Measurements from ENCODE around the gene LRRC28. TPM values are rescaled to one million over a fixed set of nuclear protein-coding genes. Genes with fewer than 3 reads are reported as not detected.

Gene LRRC28
- total and polyA plus RNA-seq, 9 donors = 11.3 to 39.7 (median 19.6) TPM

DNA sequence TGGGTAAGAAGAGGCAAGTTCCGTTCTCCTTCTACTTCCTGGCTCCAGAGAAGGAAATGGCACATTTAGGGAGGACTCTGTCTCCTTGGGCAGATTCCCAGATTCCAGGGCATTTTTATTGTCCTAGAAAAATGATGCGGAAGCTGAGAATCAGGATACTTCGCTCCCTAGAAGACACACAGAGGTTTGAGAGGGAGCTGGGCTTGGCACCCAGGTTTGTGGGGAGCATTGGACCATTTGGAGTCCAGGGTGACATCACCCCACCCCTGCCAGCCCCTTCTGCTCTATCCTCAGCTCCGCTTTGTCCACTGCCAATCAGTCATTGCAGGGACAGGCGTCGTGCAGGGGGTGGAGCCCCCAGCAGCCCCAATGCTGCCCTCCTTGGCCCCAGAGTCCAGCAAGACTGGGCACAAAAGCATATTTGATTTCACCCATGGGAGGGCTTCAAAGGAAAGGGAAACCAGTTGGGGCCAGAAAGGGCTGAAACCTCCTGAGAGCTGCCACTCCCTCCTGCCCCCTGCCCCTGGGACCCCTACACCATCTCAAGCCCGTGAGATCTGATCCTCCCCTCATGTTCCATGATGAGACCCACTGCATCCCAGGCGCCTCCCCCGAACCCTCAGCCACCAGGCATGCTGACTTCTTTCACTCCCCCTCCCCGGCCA is 184.7 kb downstream of the LRRC28 start:
- H3K27ac ChIP-seq = no peak overlapping the region
- intact Hi-C loops (cut with DNase I) = no loop called here
- H3K4me3 ChIP-seq = no peak overlapping the region
- H3K27me3 ChIP-seq = no peaks in the 10 kb centered on the region
- H3K36me3 ChIP-seq = no peaks in the 10 kb centered on the region
- peak in 2 of 5 donors; percentile 17 to 21 for DNase-seq
- WGBS, 3 donors = 79 to 81% (median 80%) methylated on average over 10 of the region's 10 CpGs
- no peaks in the 10 kb centered on the region for H3K9me3 ChIP-seq
- H3K4me1 ChIP-seq (ENCODE audit: insufficient read depth) = peaks cover 8% of the 10 kb centered on the region
- TF ChIP-seq EP300 (IDR thresholded peaks at IDR 0.05) (no peak), CTCF (IDR thresholded peaks at IDR 0.05) (no peak), POLR2A (IDR thresholded peaks at IDR 0.05) (no peak)

DNA sequence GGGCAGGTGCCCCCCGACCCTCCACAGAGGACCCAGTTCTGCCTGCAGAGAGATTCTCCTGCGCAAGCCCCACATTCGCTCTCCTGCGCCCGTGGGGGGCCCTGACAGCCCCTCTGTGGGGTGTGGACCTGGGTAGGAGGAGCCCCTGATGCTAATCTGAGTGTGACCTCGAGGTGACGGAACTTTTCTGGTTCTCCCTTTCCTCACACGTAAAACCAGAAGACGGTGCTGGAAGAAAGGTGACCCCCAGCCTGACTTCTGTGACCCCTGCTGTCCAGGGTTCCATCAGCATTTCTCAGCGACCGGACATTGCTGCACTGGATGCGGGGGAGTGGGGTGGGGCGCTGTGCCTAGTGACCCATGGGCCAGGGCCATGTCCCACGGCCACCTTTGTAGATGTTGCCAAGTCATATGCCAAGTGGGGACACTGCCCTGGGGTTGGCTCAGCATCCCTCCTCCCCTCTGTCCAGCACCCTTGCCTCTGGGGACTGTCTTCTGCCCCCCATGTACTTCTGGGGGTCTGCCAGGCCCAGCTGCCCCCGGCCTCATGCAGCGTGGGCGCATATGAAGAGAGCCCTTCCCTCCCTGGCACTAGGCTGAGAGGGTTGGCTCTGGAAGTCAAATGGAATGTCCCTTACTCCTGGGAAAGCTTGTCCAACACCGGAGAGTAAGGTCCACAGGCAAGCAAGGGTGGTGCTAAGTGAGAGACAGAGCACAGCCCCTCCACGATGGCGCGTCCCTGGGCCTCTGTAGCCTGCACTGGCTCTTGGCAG is 185.4 kb downstream of the LRRC28 start:
- no peaks in the 10 kb centered on the region for H3K36me3 ChIP-seq
- 84 to 91% (median 85%) methylated on average over 20 to 21 of the region's 21 CpGs for WGBS, 3 donors
- intact Hi-C loops (cut with DNase I) = no loop called here
- H3K27me3 ChIP-seq = no peaks in the 10 kb centered on the region
- H3K27ac ChIP-seq = no peak overlapping the region
- H3K4me1 ChIP-seq (ENCODE audit: insufficient read depth) = peaks cover 8% of the 10 kb centered on the region
- no peak overlapping the region for H3K4me3 ChIP-seq
- TF ChIP-seq CTCF (IDR thresholded peaks at IDR 0.05) (no peak), POLR2A (IDR thresholded peaks at IDR 0.05) (no peak), EP300 (IDR thresholded peaks at IDR 0.05) (no peak)
- DNase-seq = peak in 4 of 5 donors; percentile 12 to 35 (median 20)
- H3K9me3 ChIP-seq = no peaks in the 10 kb centered on the region

GRCh38 chr15:99437315-99438223 is 186.3 kb downstream of the LRRC28 start:
- TF ChIP-seq EP300 (IDR thresholded peaks at IDR 0.05) = no peak
- TF ChIP-seq CTCF (IDR thresholded peaks at IDR 0.05) = no peak
- no peak for TF ChIP-seq POLR2A (IDR thresholded peaks at IDR 0.05)
- H3K36me3 ChIP-seq = no peaks in the 10 kb centered on the region
- intact Hi-C loops (cut with DNase I) = no loop called here
- peak in 4 of 5 donors; percentile 11 to 43 (median 24) for DNase-seq
- no peaks in the 10 kb centered on the region for H3K27me3 ChIP-seq
- H3K4me1 ChIP-seq (ENCODE audit: insufficient read depth) = peaks cover 9% of the 10 kb centered on the region
- H3K9me3 ChIP-seq = no peaks in the 10 kb centered on the region
- WGBS, 3 donors = 86 to 91% (median 87%) methylated on average over 23 of the region's 23 CpGs
- H3K27ac ChIP-seq = no peak overlapping the region
- no peak overlapping the region for H3K4me3 ChIP-seq

GRCh38 chr15:99438224-99438585 is 186.9 kb downstream of the LRRC28 start:
- WGBS, 3 donors = 75 to 80% (median 79%) methylated on average over 11 of the region's 11 CpGs

More at GRCh38 chr15:99438224-99438585, 186.9 kb downstream of the LRRC28 start:
- Histone ChIP-seq H3K9me3 (no peaks in the 10 kb centered on the region), H3K27ac (peak overlapping the region in 1 of 2 donors; percentile 52), H3K4me1 (ENCODE audit: insufficient read depth) (peaks cover 11% of the 10 kb centered on the region), H3K36me3 (no peaks in the 10 kb centered on the region), H3K4me3 (no peak overlapping the region), H3K27me3 (no peaks in the 10 kb centered on the region)
- TF ChIP-seq CTCF (IDR thresholded peaks at IDR 0.05) (no peak), EP300 (IDR thresholded peaks at IDR 0.05) (no peak), POLR2A (IDR thresholded peaks at IDR 0.05) (no peak)
- DNase-seq = peak in 3 of 5 donors; percentile 9 to 34 (median 18)
- intact Hi-C loops (cut with DNase I) = no loop called here

Data from ovary (tissue), 9 donors.